Measurements from ENCODE around the gene RHBDD3.

Gene RHBDD3

DNA sequence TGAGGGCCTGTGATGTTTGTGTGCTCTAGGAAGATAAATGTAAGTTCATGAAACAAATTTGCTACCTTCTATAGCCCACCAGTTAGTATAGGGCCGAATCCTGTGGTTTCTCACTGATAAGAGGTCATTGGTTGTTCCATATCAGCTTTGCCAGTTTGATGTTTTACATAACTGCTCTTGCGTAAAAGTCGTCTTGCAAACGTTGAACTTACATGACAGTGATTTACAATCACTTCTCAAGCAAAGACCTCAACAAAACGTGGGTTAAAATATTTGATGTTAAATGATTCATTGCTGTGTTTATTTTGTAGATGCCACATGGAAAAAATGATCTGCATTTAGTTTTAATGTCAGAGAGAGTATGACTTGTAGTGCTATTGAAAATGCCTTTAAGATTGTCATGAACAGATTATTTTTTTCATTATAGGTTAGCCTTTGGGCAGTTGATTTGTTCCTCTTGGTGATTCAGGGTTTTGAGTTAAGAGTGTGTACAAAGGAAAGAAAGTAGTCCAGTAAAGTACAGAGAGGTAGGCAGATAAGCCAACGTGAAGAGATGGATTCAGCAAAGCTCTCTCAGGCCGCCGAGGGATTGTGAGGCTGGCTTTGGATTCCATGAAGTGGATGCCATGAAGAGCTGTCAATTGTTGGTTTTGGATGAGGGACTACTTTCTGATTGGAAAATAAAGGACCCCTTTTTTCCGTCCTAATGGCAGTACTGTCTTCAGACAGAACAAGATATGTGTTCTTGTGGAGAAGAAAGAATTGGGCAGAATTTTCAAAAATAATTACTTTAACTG lies 2.9 kb upstream of the RHBDD3 start:
- Histone ChIP-seq H3K36me3 (ENCODE audit: low read depth) (peaks cover 76% of the 10 kb centered on the region), H3K4me3 (ENCODE audit: severe bottlenecking) (peak overlapping the region; percentile 93), H3K4me1 (ENCODE audit: insufficient read depth, poor library complexity, severe bottlenecking) (peaks cover 20% of the 10 kb centered on the region), H3K9me3 (ENCODE audit: severe bottlenecking) (no peaks in the 10 kb centered on the region), H3K27ac (ENCODE audit: poor library complexity, severe bottlenecking) (peak overlapping the region; percentile 84), H3K27me3 (ENCODE audit: insufficient read depth, poor library complexity, severe bottlenecking) (no peaks in the 10 kb centered on the region)
- DNase-seq (ENCODE audit: low spot score) = no peak
- no peak for ATAC-seq (ENCODE audit: low read depth)
- TF ChIP-seq, protein P1, sequence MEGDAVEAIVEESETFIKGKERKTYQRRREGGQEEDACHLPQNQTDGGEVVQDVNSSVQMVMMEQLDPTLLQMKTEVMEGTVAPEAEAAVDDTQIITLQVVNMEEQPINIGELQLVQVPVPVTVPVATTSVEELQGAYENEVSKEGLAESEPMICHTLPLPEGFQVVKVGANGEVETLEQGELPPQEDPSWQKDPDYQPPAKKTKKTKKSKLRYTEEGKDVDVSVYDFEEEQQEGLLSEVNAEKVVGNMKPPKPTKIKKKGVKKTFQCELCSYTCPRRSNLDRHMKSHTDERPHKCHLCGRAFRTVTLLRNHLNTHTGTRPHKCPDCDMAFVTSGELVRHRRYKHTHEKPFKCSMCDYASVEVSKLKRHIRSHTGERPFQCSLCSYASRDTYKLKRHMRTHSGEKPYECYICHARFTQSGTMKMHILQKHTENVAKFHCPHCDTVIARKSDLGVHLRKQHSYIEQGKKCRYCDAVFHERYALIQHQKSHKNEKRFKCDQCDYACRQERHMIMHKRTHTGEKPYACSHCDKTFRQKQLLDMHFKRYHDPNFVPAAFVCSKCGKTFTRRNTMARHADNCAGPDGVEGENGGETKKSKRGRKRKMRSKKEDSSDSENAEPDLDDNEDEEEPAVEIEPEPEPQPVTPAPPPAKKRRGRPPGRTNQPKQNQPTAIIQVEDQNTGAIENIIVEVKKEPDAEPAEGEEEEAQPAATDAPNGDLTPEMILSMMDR (IDR thresholded peaks at IDR 0.05; ENCODE audit: poor library complexity, severe bottlenecking) = no peak

DNA sequence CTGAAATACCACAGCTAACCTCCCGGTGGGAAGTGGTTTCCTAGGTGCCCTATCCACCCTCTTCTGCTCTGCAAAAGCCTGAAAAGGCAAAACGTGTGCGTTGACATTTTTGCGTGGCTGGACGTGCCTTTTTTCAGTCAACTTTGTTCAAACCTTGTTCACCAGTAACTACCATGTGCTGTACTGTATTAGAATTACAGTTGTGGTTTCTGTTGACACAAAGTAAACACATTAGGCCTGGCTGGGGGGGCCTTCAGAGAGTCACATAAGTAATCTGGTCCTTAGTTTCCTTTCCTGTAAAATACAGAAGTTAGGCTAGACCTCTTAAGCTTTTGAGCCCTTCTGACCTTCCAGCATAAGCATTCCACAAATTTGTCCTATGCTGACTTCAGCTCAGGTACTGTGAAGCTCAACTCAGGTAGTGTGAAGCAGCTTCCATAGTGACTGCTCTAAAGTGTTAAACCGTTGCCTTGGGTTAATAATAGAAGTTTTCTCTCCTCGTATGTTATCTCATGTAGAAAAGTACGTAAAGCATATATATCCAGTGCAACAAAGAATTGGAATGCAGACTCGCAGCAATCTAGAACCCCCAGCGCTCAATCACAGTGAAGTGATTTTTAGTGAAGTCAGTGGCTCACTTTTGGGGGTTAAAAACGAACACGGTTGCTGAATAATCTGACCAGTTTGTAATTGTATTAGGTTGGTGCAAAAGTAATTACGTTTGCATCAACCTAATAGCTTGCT lies 2.1 kb upstream of the RHBDD3 start:
- H3K36me3 ChIP-seq (ENCODE audit: low read depth) = peaks cover 76% of the 10 kb centered on the region

DNA sequence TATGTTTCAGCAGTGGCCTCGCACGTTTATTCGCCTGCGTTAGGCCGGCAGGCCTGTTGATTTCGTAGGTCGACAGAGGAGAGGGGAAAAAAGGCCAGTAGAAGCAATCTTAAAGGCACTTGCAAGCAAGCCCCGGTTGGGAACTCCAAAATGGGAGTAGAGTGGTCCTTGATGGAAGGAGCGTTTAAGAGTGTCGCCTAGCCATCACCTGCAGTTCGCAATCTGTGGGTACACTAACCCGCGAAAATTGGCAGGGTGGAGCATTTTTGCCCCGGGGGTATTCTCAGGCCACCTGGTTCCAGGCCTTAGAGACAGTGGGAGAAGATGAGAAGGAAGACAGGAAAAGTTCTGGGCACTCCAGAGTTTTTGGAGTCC lies 1.4 kb upstream of the RHBDD3 start:
- Histone ChIP-seq H3K9me3 (ENCODE audit: severe bottlenecking) (no peaks in the 10 kb centered on the region), H3K27me3 (ENCODE audit: insufficient read depth, poor library complexity, severe bottlenecking) (no peaks in the 10 kb centered on the region), H3K4me3 (ENCODE audit: severe bottlenecking) (peak overlapping the region; percentile 93), H3K27ac (ENCODE audit: poor library complexity, severe bottlenecking) (peak overlapping the region; percentile 84), H3K36me3 (ENCODE audit: low read depth) (peaks cover 76% of the 10 kb centered on the region), H3K4me1 (ENCODE audit: insufficient read depth, poor library complexity, severe bottlenecking) (peaks cover 20% of the 10 kb centered on the region)
- TF ChIP-seq, protein P1 (IDR thresholded peaks at IDR 0.05; ENCODE audit: poor library complexity, severe bottlenecking) = no peak
- no peak for ATAC-seq (ENCODE audit: low read depth)
- DNase-seq (ENCODE audit: low spot score) = no peak

More for the DNA sequence above, 2.1 kb upstream of the RHBDD3 start:
- no peak for DNase-seq (ENCODE audit: low spot score)
- no peak for ATAC-seq (ENCODE audit: low read depth)
- no peaks in the 10 kb centered on the region for H3K27me3 ChIP-seq (ENCODE audit: insufficient read depth, poor library complexity, severe bottlenecking)
- H3K4me3 ChIP-seq (ENCODE audit: severe bottlenecking) = peak overlapping the region; percentile 93
- peaks cover 20% of the 10 kb centered on the region for H3K4me1 ChIP-seq (ENCODE audit: insufficient read depth, poor library complexity, severe bottlenecking)
- TF ChIP-seq, protein P1 (IDR thresholded peaks at IDR 0.05; ENCODE audit: poor library complexity, severe bottlenecking) = no peak
- peak overlapping the region; percentile 84 for H3K27ac ChIP-seq (ENCODE audit: poor library complexity, severe bottlenecking)
- no peaks in the 10 kb centered on the region for H3K9me3 ChIP-seq (ENCODE audit: severe bottlenecking)

DNA sequence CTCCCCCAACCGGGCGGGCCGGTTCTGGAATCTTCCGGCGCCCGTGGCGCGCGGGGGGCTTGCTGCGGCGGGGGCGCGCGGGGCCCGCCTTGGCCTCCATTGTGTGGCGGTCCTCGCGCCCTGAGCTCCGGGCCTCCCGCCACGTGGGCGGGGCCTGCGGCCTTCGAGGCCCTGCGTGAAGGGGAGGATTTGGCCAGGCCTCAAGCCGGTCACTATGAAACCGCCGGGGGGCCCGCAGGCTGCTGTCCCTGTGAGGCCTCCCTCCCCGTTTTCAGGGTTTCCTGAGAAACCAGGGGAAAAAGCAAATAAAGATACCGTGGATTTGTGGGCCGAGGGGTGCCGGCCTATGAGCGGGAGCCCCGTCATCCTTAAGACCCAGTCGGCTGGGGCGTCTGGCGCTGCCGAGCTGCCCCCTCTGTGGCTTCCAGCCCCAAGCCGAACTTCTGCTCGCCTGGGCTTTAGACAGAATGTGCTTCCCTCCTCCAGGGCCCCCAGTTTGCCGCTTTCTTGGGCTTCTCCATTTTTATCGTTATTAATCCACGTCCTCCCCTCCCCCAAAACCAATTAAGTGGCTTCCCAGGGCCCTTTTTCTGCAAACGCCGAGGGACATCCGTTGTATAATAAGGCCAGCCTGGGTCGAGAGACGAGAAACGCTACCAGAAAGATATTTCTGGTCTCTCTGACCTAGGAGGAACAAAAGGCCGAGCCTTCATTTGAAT lies 889 bp upstream of the RHBDD3 start:
- Histone ChIP-seq H3K27me3 (ENCODE audit: insufficient read depth, poor library complexity, severe bottlenecking) (no peaks in the 10 kb centered on the region), H3K4me3 (ENCODE audit: severe bottlenecking) (peak overlapping the region; percentile 93), H3K36me3 (ENCODE audit: low read depth) (peaks cover 70% of the 10 kb centered on the region), H3K9me3 (ENCODE audit: severe bottlenecking) (no peaks in the 10 kb centered on the region), H3K4me1 (ENCODE audit: insufficient read depth, poor library complexity, severe bottlenecking) (peaks cover 20% of the 10 kb centered on the region), H3K27ac (ENCODE audit: poor library complexity, severe bottlenecking) (peak overlapping the region; percentile 84)
- TF ChIP-seq, protein P1 (IDR thresholded peaks at IDR 0.05; ENCODE audit: poor library complexity, severe bottlenecking) = no peak
- DNase-seq (ENCODE audit: low spot score) (no peak), ATAC-seq (ENCODE audit: low read depth) (peak; percentile 11; the same call in 2 of the 3 replicates)
